HG02938 (cell line): ENCODE data around the gene PPP1R37.
"Not testable (repeated sequence)": the region's sequence is repeated elsewhere in the genome, so short reads cannot be mapped to it uniquely, and the experiment has no call there.

Source experiments
- ATAC-seq: cut with Tn5 transposase; IDR thresholded peaks from one replicate; pipeline ENCODE4 v1.9.1; 2021; ENCODE audit warnings: mild to moderate bottlenecking, moderate library complexity; ENCODE audit not compliant: unreplicated experiment

PPP1R37 gene

DNA sequence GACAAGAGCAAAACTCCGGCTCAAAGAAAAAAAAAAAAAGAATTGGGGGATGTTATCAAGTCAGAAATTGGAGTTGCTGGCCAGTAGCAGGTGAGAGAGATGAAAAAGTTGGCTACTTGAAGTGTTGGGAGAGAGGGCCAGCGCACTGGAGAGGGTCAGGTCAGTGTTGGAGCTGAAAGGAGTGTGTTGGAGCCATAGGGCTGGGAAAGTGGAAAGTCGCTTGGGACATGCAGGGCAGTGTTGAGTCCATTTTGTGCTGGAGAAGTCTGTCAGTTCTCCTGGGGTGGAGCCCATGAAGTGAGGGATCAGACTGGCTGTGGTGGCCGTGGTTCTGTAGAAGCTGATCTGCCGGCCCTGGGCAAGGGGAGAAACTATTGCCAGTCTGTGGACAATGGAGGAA is 1.7 kb downstream of the PPP1R37 start:
- no peak for ATAC-seq

DNA sequence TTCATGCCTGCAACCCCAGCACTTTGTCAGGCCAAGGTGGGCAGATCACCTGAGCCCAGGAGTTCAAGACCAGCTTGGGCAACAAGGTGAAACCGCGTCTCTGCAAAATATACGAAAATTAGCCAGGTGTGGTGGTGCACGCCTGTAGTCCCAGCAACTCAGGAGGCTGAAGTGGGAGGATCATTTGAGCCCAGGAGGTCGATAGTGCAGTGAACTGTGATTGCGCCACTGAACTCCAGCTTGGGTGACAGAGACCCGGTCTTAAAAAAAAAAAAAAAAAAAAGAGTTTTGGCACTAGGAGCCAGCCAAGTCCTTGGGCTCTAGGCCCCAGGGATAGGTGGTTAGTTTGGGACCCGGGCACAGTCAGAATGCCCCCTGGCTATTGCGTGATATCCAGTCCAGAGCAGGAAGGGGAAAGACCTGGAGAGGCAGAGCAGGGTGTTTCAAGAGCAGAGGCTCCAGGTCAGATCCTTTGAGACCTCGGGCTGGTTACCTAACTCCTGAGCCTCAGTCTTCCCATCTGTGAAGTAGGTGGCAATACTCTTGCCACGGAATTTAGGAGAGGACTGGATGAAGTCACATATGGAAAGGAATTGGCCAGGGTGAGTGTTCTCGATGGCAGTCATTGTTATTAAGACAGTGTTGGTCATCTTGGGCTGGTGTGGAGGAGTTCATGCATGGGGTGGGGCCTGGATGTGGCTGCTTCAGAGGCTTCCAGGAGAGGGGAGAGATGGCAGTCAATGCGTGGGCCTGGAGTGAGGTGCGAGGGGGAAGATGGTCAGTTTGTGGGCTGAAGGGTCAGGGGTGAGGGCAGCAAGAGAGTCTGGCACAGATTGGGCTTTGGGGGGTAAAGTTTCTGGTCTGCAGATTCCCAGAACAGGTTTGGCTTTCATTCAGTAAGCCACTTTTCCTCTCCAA is 2.8 kb downstream of the PPP1R37 start:
- ATAC-seq: no peak

DNA sequence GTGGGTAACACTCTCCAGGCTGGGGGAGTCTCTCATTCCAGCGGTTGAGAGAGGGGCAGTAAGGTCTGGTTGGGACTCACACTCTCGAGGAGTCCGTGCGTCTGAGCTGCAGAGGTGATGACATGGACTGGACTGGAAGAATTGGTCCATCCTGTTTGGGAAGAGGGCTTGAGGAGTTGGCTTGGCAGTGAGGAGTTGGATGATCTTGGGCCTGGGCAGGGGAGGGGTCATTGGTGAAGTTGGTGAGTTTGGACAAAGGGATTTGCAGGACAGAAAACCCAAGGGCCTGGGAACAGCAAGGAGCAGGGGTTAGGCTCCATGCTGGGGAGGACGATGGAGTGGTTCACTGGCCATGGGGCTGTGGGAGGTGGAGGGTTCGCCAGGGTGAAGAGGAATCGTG is 3.7 kb downstream of the PPP1R37 start:
- ATAC-seq: no peak

DNA sequence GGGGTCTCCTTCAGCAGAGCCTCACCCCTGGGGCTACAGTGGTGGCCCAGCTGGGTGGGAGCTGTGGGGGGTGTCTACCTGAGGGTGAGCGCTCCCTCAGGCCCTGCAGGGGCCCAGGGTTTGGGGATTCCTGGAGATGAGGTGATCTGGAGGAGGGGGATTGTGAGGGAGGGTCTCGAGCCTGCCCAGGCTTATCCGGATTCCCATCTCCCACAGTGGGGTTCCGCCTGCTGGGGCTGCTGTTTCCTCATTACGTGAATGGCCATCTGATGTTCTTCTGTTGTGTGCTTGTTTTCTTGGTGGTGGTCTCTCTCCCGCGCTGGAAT is 4.4 kb downstream of the PPP1R37 start:
- no peak for ATAC-seq

DNA sequence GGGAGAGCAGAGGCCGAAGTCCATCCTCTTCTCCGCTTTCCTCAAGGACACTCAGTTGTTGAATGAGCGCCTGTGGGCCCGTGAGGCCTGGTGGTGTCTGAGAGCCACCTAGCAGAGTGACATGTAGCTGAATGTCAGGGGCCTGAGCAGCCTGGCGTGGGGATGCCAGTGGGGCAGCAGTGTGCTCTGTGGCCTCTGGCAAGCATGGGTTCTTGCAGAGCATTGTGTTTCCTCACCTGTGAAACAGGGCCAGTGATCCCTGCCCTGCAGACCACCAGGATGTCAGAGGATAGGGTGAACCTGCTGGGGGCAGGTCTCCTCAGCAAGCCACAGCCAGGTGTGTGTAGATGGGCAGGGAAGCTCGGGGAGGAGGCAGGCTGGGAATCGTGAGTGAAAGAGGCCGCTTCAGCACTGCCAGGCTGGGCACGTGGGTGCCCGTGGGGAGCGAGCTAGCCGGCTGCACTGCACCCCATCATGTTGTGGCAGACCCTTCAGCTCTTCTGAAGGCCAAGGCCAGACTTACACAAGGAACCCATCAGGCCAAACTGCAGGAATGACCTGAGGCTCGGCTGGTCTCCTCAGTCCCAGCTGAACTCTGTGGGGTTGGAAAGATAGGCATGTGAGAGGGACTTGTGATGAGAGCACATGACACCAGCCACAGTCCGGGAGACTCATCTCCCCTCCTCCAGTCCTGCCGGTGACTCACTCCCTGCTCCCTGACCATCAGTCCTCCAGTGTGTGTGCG is 5.0 kb downstream of the PPP1R37 start:
- no peak for ATAC-seq

DNA sequence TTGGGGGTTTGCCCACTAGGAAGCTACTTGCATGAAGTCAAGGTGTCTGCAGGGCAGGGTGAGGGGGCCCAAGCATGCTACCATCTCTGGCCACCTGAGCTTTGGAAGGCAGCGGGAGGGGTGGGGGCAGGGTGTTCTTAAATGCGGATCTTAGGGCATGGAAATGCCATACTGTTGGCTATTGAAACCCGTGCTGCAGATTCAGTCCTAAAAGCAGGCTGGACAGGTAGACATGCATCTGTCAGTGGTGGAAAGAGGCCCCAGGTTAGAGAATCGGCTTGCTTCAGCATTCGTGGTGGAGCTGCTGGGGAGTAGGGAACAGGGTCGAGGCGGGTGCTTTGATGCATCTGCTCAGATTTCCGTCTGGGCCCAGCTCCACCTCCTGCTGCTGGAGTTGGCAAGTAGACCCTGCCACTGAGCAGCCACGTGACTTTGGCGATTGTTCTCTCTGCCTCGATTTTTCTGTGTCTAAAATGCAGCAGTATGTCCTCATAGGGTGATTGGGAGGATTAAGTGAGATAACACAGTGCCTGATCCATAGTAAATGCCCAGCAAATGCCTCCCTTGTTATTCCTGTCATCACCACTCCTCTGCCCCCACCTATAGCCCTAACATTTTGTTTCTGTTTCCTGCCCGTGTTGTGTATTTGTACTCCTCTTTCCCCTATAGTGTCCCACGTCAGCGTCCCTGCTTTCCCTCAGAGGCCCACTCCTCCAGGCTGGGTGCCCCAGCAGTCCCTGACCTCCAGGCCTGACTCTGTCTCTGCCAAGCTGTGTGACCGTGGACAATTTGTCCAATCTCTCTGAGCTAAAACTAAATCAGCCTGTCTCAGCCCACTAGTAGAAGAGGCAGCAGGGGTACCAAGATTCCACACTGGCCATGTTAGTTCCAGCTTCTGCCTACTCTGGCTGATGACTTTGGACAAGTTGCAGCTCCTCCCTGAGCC is 5.8 kb downstream of the PPP1R37 start:
- no peak for ATAC-seq

DNA sequence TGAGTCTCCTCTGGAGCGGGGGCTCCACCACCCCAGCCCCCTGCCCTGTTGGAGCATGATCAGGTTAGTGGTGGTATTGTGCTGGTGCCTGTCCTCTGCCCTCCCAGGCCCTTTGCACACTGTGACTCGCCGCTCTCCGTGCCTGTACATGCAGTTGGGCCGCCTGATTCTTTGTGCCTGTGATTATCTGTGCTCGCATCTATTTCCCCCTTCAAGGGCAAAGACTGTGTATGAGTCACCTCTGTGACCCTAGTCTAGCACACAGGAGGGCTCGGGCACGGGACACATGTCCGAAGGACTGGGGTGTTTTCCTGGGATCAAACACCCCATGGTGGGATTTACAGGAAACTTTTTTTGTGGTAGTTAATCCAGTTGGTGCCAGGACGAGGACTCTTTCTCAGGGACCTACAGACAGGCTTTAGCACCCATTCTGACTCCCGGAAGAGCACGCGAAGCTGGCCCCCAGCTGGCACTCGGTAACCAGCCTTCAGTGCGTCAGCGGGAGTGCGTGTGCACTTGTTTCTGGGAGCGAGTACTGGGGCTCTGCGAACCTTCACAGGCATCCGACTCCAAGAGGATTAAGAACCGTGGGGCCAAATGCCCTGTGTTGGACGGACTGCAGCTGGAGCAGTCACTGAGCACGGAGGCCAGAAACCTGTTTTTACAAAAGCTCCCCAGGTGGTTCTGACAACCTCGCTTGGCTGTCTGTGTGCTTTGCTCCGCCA is 6.7 kb downstream of the PPP1R37 start:
- ATAC-seq: no peak

DNA sequence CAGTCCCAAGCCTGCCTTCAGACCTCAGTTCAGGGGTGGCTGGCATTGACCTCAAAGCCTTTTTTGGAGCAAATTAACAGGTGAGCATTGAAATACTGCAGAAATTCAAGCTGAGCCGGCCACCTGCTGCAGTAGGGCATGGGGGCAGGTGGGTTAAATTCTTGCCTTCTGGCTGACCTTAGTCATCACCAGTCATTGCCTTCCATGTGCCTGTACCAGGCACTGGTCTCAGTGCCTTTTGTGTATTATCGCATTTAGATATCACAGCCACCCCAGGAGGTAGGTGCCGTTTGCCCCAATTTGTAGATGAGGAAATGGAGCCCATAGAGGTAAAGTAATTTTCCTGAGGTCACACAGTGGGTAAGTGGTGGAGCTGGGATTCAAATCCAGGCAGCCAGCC is 7.2 kb downstream of the PPP1R37 start:
- no peak for ATAC-seq

DNA sequence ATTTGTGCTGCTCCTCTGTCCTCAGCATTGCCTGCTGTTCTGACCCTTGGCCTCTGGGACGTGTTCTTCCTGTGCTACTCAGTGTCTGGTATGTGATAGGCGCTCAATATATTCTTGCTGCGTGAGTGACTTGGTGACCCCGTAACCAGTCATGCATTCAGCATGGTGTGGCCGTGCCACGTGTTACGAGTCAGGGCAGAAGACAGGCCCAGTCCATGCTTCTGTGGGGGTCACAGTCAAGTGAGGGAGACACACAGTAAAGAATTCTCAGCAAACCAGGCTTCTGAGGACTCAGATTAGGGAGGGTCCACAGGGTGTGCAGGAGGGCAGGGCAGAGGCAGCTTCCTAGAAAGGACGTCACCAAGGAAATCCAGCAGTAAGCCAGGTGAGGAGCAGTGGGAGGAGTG is 7.9 kb downstream of the PPP1R37 start:
- no peak for ATAC-seq

DNA sequence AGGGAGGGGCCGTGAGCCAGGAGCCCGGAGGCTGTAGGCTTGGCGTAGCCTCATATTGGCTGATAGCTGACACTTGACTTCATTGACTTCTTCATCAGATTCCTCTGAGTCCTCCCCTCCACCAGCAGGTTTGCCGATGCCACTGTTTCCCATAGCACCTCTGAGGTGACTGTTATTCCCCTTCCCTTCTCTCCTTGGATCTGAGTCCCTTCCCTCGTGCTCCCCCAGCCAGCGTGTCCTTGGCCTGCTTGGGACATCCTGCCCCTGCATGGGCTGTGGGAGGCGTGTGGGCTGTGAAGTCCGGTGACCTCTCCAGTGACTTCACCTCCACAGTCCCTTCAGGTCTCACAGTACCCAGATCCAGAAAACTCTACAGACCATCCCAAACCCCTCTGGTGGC is 8.8 kb downstream of the PPP1R37 start:
- ATAC-seq: no peak

DNA sequence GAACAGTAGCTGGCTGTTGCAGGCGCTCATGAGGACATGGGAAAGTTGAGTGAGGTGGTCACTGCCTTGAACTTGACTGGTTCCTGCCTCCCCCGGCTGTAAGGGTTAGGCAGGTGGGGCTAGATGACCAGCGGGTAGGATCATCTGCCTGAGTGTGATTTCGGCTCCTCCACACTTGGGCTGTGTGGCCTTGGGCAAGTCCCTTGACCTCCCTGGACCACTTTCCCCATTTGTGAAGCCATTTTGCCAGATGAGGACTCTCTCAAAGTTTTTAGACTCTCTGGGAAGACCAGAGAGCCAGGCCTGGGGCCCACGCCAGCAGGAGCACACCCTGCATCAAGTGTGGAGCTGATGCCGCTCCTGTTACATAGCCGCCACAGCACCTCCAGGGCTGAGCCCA is 9.5 kb downstream of the PPP1R37 start:
- ATAC-seq: no peak

DNA sequence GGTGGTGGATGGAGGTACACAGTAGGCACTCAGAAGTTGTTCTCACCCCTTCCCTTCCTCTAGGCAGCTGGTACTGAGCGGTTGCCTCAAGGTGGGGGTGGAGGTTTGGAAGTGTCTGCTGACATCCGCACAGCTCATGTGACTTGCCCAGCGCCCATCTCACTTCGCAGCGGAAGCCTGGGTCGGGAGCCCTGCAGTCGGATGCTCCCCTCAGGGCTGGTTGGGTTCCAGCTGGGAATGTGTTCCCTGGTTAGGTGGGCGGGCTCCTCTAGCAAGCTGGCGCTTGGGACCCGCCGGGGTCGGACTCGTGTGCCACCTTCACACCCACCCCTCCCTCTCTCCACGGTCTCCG is 10.2 kb downstream of the PPP1R37 start:
- no peak for ATAC-seq

DNA sequence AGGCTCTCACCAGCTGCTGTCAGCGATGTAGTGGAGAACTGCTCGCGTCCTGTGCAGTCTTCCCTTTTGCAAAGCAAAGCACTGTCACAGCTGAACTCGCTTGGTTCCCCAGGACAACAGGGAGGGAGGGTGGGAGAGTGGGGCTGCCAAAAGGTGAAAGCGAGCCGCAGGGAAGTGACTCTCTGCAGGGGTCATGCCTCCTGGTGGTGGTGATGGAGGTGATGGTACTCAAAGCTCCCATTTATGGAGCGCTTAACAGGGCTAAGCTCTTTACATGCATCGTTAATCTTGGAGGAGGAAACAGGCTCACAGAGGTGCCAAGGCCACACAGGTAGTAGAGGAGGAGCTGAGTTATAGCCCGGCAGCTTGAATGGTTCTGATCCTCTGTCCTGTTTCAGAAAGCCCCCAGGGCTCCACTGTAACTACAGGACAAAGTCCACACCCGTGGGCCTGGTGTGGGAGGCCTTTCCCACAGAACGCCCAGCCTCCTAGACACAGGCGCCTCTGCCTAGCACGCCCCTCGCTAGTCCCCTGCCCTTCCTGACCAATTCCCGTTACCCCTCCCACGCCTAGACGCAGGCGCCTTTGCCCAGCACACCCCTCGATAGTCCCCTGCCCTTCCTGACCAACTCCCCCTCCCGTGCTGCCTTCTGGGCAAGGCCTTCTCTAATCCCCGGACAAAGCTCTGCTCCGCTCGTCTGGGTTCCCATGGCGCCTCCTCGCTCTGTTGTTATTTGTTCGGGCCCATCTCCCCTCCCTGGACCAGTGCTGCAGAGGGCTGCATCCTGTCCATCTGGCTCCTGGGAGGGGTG is 10.7 kb downstream of the PPP1R37 start:
- no peak for ATAC-seq

DNA sequence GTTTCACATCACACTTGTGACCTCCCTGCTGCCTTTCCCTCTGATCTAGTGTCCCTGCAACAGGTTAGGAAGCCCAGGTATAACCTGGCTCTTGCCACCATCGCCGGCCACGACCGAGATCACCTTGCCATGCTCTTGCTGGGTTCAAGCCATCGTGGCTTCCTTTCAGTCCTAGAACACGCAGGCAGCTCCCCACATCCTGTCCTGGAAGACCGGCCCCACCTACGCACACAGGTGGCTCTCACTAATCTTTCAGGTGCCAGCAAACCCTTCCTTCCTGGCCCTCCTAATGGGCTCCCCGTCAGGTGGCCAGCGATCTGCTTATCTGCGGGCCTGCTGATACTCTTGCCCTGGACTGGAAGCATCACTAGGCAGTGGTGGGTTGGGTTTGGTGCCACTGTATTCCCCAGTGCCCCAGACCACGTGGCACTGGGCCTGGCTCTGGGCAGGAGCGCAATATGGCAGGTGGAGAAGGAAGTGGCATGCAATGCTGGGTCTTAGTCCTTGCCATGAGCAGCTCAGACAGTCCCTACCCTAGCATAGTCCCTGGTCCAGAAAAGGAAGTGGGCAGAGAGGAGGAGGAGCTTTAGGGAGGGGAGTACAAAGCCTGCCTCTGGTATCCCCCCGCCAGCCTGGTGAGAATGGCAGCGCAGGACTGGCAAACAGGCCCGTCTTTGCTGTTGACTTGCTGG is 11.8 kb downstream of the PPP1R37 start:
- no peak for ATAC-seq

DNA sequence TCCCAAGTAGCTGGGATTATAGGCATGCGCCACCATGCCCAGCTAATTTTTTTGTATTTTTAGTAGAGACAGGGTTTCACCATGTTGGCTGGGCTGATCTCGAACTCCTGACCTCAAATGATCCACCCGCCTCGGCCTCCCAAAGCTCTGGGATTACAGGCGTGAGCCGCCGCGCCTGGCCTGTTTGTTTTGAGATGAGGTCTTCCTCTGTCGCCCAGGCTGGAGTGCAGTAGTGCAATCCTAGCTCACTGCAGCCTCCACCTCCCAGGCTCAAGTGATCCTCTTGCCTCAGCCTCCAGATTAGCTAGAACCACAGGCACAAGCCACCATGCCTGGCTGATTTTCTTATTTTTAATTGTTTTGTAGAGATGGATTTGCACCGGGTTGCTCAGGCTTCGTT is 13.4 kb downstream of the PPP1R37 start:
- ATAC-seq: not testable (repeated sequence)

DNA sequence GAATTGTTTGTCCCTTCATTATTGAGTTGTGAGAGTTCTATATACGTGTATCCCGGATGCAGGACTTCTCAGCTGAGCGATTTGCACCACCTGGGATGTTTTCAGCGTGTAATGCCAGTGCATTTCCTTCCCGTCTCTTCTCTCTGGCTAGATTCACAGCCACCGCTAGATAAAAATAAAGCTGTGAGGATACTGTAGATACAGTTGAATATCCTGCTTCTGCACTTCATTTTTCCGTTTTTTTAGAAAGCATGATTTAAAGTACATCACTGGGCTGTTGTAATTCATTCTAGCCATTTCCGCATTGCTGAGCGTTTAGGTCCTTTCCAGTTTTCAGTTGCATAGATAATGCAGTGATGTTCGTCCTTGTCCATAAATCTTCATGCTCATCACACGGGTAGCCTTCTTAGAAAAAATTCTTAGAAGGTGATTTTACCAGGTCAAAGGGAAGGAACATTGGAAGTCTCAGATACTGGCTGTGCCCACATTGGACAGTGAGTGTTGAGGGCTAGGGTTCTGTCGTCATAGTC is 14.7 kb downstream of the PPP1R37 start:
- no peak for ATAC-seq

DNA sequence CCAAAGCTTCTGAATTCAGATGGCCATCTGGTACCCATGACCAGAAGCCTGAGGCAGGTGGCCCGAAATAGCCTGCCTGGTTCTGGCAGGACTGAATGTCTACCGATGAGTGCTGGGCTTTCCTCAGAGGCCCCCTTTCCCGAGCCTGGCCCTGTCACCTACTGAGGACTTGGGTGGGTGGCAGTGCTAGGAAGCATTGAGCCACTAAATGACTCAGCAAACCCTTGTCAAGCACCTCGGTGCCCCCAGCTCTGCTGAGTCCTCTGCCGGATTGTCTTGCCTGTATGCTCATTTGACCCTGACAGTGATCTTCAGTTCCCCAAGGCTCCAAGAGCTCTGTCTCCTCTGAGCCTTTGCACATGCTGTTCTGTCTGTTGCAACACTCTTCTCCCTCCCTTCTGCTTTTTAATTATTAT is 17.9 kb downstream of the PPP1R37 start:
- no peak for ATAC-seq

DNA sequence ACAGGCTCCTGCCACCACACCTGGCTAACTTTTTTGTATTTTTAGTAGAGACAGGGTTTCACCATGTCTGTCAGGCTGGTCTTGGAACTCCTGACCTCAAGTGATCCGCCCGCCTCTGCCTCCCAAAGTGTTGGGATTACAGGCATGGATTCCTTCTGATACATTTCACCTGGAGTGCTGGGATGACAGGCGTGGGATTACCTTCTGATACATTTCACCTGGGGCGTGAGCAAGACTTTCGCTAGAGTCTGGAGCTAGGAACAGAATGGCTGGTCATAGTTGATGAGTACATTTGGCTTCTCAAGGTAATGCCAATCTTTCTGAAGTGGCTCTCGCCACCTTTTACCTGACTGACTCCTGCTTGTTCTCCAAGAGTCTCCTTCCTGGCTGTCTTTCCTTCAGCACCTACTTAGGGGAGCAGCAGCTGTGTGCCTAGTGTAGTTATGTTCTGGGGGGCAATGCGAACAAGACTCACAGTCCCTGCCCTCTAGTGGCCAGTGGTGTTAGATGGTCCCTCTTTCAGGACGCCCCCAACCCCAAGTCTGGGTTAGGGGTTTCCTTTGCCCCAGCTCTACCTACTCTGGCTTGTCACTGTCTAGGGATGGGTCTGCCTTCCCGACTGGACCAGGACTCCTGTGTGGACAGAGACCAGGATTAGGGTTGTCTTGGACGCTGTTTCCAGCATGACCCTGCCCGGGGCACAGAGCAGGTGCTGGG is 19.3 kb downstream of the PPP1R37 start:
- ATAC-seq: no peak
